ENCODE measurements around the gene PNPLA5.

DNA sequence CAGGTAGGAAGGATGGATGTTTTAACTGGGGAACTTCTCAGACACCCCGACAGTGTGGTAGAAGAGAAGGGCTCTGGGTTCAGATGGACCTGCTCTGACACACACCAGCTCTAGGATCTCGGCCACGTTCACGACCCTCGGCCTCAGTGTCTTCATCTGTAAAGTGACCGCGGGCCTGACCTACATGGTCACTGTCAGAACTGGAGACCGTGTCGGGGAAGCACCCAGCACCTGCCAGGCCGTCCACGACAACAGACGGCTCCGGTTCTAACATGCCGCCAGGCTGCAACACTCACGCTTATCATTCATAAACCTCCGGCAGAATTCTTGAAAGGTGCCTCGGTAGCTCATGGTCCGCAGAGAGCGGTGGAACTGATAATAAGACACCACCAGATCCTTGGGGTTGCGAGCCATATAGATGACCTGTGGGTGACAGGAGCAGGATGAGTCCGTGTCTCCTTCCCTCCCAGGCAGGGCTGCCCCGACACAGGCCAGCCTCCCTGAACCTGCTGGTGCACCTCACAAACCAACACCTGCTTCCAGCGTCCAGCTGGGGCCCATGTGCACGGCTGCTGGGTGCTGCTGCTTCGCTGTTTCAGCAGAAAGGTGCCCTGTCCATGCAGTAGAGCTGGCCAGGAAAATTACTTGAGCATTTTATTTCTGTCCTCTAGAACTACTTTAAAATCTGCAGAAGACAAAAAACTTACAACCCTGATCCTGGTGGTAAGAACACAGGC is 53.1 kb downstream of the PNPLA5 start:
- TF ChIP-seq EZH2 (IDR thresholded peaks at IDR 0.05; ENCODE audit: low read depth) = no peak
- TF ChIP-seq, protein P1, sequence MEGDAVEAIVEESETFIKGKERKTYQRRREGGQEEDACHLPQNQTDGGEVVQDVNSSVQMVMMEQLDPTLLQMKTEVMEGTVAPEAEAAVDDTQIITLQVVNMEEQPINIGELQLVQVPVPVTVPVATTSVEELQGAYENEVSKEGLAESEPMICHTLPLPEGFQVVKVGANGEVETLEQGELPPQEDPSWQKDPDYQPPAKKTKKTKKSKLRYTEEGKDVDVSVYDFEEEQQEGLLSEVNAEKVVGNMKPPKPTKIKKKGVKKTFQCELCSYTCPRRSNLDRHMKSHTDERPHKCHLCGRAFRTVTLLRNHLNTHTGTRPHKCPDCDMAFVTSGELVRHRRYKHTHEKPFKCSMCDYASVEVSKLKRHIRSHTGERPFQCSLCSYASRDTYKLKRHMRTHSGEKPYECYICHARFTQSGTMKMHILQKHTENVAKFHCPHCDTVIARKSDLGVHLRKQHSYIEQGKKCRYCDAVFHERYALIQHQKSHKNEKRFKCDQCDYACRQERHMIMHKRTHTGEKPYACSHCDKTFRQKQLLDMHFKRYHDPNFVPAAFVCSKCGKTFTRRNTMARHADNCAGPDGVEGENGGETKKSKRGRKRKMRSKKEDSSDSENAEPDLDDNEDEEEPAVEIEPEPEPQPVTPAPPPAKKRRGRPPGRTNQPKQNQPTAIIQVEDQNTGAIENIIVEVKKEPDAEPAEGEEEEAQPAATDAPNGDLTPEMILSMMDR (conservative IDR thresholded peaks at IDR 0.05) = no peak
